Measurements from ENCODE around the gene HMGB4.

The HMGB4 gene

DNA sequence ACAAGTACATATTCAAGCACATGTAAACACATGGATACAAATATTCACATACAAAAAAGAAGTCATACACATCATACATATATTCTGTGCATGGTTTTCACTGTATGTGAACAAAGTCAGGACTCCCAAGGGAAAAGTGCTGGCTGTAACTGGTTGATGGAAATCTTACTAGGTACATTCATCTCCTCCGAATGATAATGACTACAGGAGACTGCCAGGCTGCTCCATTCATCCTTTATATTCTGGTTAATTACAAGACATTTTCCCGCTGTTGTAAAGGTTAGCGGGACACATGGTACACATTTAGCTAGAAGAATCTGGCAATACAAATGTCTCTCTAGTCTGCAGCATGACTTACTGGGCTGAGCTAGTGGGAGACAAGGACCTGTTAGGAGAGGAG lies 26.2 kb upstream of the HMGB4 start:
- no peak overlapping the region for H3K27ac ChIP-seq (ENCODE audit: extremely low read depth, low read depth, low read length)
- ChIA-PET POLR2A (no interaction called here), CTCF (no interaction called here)
- H3K36me3 ChIP-seq (ENCODE audit: control insufficient read depth in 2 of 2, insufficient read depth in 1 of 2, low read length in 2 of 2) = no peaks in the 10 kb centered on the region
- no peak for TF ChIP-seq ZNF24 (tag by site-specific recombination; IDR thresholded peaks at IDR 0.05)
- no peak for TF ChIP-seq WT1 (tag by site-specific recombination; IDR thresholded peaks at IDR 0.05)
- TF ChIP-seq ZNF266 (tag by site-specific recombination; IDR thresholded peaks at IDR 0.05; ENCODE audit: low read depth) = no peak
- no peak for TF ChIP-seq ZNF473 (tag by site-specific recombination; IDR thresholded peaks at IDR 0.05)
- no peak for TF ChIP-seq ZNF133 (tag by site-specific recombination; IDR thresholded peaks at IDR 0.05)
- no peak for TF ChIP-seq ZBTB17 (tag by site-specific recombination; IDR thresholded peaks at IDR 0.05)
- TF ChIP-seq, protein P1, sequence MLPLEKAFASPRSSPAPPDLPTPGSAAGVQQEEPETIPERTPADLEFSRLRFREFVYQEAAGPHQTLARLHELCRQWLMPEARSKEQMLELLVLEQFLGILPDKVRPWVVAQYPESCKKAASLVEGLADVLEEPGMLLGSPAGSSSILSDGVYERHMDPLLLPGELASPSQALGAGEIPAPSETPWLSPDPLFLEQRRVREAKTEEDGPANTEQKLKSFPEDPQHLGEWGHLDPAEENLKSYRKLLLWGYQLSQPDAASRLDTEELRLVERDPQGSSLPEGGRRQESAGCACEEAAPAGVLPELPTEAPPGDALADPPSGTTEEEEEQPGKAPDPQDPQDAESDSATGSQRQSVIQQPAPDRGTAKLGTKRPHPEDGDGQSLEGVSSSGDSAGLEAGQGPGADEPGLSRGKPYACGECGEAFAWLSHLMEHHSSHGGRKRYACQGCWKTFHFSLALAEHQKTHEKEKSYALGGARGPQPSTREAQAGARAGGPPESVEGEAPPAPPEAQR (tag by site-specific recombination; IDR thresholded peaks at IDR 0.05) = no peak
- TF ChIP-seq, protein P2, sequence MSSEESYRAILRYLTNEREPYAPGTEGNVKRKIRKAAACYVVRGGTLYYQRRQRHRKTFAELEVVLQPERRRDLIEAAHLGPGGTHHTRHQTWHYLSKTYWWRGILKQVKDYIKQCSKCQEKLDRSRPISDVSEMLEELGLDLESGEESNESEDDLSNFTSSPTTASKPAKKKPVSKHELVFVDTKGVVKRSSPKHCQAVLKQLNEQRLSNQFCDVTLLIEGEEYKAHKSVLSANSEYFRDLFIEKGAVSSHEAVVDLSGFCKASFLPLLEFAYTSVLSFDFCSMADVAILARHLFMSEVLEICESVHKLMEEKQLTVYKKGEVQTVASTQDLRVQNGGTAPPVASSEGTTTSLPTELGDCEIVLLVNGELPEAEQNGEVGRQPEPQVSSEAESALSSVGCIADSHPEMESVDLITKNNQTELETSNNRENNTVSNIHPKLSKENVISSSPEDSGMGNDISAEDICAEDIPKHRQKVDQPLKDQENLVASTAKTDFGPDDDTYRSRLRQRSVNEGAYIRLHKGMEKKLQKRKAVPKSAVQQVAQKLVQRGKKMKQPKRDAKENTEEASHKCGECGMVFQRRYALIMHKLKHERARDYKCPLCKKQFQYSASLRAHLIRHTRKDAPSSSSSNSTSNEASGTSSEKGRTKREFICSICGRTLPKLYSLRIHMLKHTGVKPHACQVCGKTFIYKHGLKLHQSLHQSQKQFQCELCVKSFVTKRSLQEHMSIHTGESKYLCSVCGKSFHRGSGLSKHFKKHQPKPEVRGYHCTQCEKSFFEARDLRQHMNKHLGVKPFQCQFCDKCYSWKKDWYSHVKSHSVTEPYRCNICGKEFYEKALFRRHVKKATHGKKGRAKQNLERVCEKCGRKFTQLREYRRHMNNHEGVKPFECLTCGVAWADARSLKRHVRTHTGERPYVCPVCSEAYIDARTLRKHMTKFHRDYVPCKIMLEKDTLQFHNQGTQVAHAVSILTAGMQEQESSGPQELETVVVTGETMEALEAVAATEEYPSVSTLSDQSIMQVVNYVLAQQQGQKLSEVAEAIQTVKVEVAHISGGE (tag by site-specific recombination; conservative IDR thresholded peaks at IDR 0.05; ENCODE audit: low read depth) = no peak
- TF ChIP-seq KLF10 (tag by site-specific recombination; IDR thresholded peaks at IDR 0.05) = no peak
- TF ChIP-seq ZNF114 (tag by site-specific recombination; IDR thresholded peaks at IDR 0.05) = no peak
- no peak for TF ChIP-seq ZNF585B (tag by site-specific recombination; IDR thresholded peaks at IDR 0.05)
- no peak for TF ChIP-seq ZNF140 (tag by site-specific recombination; IDR thresholded peaks at IDR 0.05)
- TF ChIP-seq, protein P3, sequence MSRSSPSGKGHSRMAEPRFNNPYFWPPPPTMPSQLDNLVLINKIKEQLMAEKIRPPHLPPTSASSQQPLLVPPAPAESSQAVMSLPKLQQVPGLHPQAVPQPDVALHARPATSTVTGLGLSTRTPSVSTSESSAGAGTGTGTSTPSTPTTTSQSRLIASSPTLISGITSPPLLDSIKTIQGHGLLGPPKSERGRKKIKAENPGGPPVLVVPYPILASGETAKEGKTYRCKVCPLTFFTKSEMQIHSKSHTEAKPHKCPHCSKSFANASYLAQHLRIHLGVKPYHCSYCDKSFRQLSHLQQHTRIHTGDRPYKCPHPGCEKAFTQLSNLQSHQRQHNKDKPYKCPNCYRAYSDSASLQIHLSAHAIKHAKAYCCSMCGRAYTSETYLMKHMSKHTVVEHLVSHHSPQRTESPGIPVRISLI (tag by site-specific recombination; IDR thresholded peaks at IDR 0.05) = no peak
- TF ChIP-seq ZNF624 (tag by site-specific recombination; IDR thresholded peaks at IDR 0.05) = no peak
- TF ChIP-seq TCF7L2 (IDR thresholded peaks at IDR 0.05; ENCODE audit: borderline replicate concordance, low read depth, low read length) = no peak
- no peak for TF ChIP-seq ZNF341 (tag by site-specific recombination; IDR thresholded peaks at IDR 0.05; ENCODE audit: low read depth)
- TF ChIP-seq ZNF311 (tag by site-specific recombination; IDR thresholded peaks at IDR 0.05; ENCODE audit: borderline replicate concordance) = no peak
- TF ChIP-seq, protein P4, sequence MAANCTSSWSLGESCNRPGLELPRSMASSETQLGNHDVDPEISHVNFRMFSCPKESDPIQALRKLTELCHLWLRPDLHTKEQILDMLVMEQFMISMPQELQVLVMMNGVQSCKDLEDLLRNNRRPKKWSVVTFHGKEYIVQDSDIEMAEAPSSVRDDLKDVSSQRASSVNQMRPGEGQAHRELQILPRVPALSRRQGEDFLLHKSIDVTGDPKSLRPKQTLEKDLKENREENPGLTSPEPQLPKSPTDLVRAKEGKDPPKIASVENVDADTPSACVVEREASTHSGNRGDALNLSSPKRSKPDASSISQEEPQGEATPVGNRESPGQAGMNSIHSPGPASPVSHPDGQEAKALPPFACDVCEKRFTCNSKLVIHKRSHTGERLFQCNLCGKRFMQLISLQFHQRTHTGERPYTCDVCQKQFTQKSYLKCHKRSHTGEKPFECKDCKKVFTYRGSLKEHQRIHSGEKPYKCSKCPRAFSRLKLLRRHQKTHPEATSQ (tag by site-specific recombination; IDR thresholded peaks at IDR 0.05) = no peak
- no peaks in the 10 kb centered on the region for H3K9me3 ChIP-seq (ENCODE audit: control insufficient read depth, insufficient read depth, low read depth, low read length)
- no peaks in the 10 kb centered on the region for H3K4me1 ChIP-seq (ENCODE audit: control insufficient read depth, insufficient read depth, low read length)
- no peak overlapping the region for H3K4me3 ChIP-seq (ENCODE audit: low read depth, low read length)

DNA sequence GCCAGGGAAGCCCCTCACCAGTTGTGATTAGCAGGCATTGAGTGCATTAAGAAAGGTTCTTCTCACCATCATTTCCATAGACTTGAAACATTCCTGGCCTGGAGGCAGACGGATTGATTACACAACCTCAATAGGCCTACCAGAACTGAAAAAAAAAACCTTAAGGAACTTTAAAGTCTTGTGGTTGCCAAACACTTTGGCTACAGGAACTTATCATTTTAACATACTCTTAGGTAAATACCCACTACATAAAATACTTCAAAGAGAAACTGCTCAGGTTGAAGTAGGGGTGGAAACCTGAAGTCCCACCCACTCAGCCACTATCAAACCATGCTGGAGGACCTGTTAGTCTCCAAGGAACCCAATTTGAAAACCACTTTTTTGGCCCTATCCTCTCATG lies 22.4 kb upstream of the HMGB4 start:
- ChIA-PET CTCF (no interaction called here), POLR2A (no interaction called here)
- TF ChIP-seq ZNF624 (tag by site-specific recombination; IDR thresholded peaks at IDR 0.05) (no peak), ZNF514 (tag by site-specific recombination; IDR thresholded peaks at IDR 0.05) (no peak), ZNF549 (tag by site-specific recombination; IDR thresholded peaks at IDR 0.05) (no peak), ZNF529 (tag by site-specific recombination; IDR thresholded peaks at IDR 0.05; ENCODE audit: insufficient replicate concordance) (no peak), ZNF274 (IDR thresholded peaks at IDR 0.05; ENCODE audit: low read length) (no peak), ZNF274 (tag by site-specific recombination; IDR thresholded peaks at IDR 0.05; ENCODE audit: borderline replicate concordance) (no peak), OSR2 (tag by site-specific recombination; IDR thresholded peaks at IDR 0.05) (no peak), ZNF394 (tag by site-specific recombination; IDR thresholded peaks at IDR 0.05; ENCODE audit: borderline replicate concordance) (no peak), GLIS1 (tag by site-specific recombination; IDR thresholded peaks at IDR 0.05) (no peak), ZNF785 (tag by site-specific recombination; IDR thresholded peaks at IDR 0.05) (no peak)
- TF ChIP-seq, protein P5, sequence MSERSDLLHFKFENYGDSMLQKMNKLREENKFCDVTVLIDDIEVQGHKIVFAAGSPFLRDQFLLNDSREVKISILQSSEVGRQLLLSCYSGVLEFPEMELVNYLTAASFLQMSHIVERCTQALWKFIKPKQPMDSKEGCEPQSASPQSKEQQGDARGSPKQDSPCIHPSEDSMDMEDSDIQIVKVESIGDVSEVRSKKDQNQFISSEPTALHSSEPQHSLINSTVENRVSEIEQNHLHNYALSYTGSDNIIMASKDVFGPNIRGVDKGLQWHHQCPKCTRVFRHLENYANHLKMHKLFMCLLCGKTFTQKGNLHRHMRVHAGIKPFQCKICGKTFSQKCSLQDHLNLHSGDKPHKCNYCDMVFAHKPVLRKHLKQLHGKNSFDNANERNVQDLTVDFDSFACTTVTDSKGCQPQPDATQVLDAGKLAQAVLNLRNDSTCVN (tag by site-specific recombination; optimal IDR thresholded peaks at IDR 0.05) = no peak

More for the DNA sequence above, 22.4 kb upstream of the HMGB4 start:
- Histone ChIP-seq H3K4me1 (ENCODE audit: control insufficient read depth, insufficient read depth, low read length) (no peaks in the 10 kb centered on the region), H3K27ac (ENCODE audit: extremely low read depth, low read depth, low read length) (no peak overlapping the region), H3K36me3 (ENCODE audit: control insufficient read depth in 2 of 2, insufficient read depth in 1 of 2, low read length in 2 of 2) (no peaks in the 10 kb centered on the region), H3K9me3 (ENCODE audit: control insufficient read depth, insufficient read depth, low read depth, low read length) (no peaks in the 10 kb centered on the region), H3K4me3 (ENCODE audit: low read depth, low read length) (no peak overlapping the region)

All from HEK293 (cell line).